Occipital lobe (tissue), 2 donors: ENCODE data around the gene CES3. TPM values are rescaled to one million over a fixed set of nuclear protein-coding genes. Genes with fewer than 3 reads are reported as not detected.

Source experiments
- small RNA-seq: library from RNA; depleted of rRNA; stranded (forward); fragments of <200 nt; gene quantifications from one replicate; pipeline ENCODE3, GENCODE V24; 2014
- total RNA-seq: library from RNA; depleted of rRNA; stranded (reverse); fragments of >200 nt; gene quantifications from one replicate; pipeline ENCODE4 v1.2.3, GENCODE V29; 2014

The CES3 gene
- total RNA-seq, 1 donor from 2014 or later, result 0.78 TPM

Small RNA genes lying within 50 kb of the gene (small RNA-seq; reads per million reads assigned to genes)
- gene RN7SL543P, result not detected

Other genes starting within 250 kb of the CES3 start
- gene DYNC1LI2, start 209.7 kb upstream of the CES3 start, total RNA-seq, result 175 TPM
- gene TERB1, start 159.7 kb upstream of the CES3 start, total RNA-seq, result 0.31 TPM
- 113 TPM for gene NAE1, start 130.3 kb upstream of the CES3 start, total RNA-seq
- gene CA7, start 116.9 kb upstream of the CES3 start, total RNA-seq, result not detected
- 9.2 TPM for gene PDP2, start 80.8 kb upstream of the CES3 start, total RNA-seq
- not detected for gene CDH16, start 42.4 kb upstream of the CES3 start, total RNA-seq
- gene RRAD, start 35.7 kb upstream of the CES3 start, total RNA-seq, result 0.94 TPM
- 80.5 TPM for gene CIAO2B, start 26.9 kb upstream of the CES3 start, total RNA-seq
- 24.6 TPM for gene CES2, start 25.8 kb upstream of the CES3 start, total RNA-seq
- gene CES4A, start 27.3 kb downstream of the CES3 start, total RNA-seq, result 15.4 TPM
- gene CBFB, start 67.9 kb downstream of the CES3 start, total RNA-seq, result 65.4 TPM
- 19.8 TPM for gene PHAF1, start 148.7 kb downstream of the CES3 start, total RNA-seq
- gene B3GNT9, start 189.7 kb downstream of the CES3 start, total RNA-seq, result 1.2 TPM
- gene TRADD, start 198.6 kb downstream of the CES3 start, total RNA-seq, result 1.2 TPM
- gene FBXL8, start 198.7 kb downstream of the CES3 start, total RNA-seq, result 2.0 TPM
- 5.1 TPM for gene HSF4, start 203.5 kb downstream of the CES3 start, total RNA-seq
- 4.1 TPM for gene NOL3, start 209.3 kb downstream of the CES3 start, total RNA-seq
- 49.1 TPM for gene MATCAP1, start 222.7 kb downstream of the CES3 start, total RNA-seq
- gene EXOC3L1, start 228.9 kb downstream of the CES3 start, total RNA-seq, result 0.47 TPM
- 17.8 TPM for gene E2F4, start 230.9 kb downstream of the CES3 start, total RNA-seq
- 0.16 TPM for gene ELMO3, start 237.9 kb downstream of the CES3 start, total RNA-seq